Measurements from ENCODE around the gene ADAMTSL2.

The ADAMTSL2 gene

DNA sequence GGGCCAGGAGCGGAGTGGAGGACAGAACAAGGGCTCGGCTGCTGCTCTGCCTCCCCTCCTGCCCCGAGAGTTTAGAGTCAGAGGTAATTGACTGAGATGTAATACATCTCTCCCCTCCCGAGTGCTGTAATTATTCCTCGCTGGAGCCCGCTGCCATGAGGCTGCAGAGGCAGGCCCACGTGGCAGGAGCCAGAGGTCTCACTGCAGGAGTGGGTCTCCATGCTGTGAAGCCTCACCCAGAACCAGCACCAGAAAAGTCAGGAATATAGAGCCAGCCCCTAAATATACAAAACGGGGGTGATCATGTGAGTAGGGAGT, 72.2 kb downstream of the ADAMTSL2 start:
- no peak overlapping the region for H3K4me3 ChIP-seq (ENCODE audit: control insufficient read depth, low read depth, low read length)
- no peak for TF ChIP-seq CTCF (IDR thresholded peaks at IDR 0.05; ENCODE audit: control insufficient read depth, insufficient read depth, low read depth, low read length, missing control alignments)
- DNase-seq (ENCODE audit: low read depth) = no peak

GRCh38 chr9:133607381-133607780, 72.9 kb downstream of the ADAMTSL2 start:
- DNase-seq (ENCODE audit: low read depth) = no peak
- H3K4me3 ChIP-seq (ENCODE audit: control insufficient read depth, low read depth, low read length) = no peak overlapping the region
- TF ChIP-seq CTCF (IDR thresholded peaks at IDR 0.05; ENCODE audit: control insufficient read depth, insufficient read depth, low read depth, low read length, missing control alignments) = no peak

GRCh38 chr9:133607976-133608375, 73.5 kb downstream of the ADAMTSL2 start:
- no peak for TF ChIP-seq CTCF (IDR thresholded peaks at IDR 0.05; ENCODE audit: control insufficient read depth, insufficient read depth, low read depth, low read length, missing control alignments)
- H3K4me3 ChIP-seq (ENCODE audit: control insufficient read depth, low read depth, low read length) = no peak overlapping the region
- DNase-seq (ENCODE audit: low read depth) = no peak

- H3K4me3 ChIP-seq (ENCODE audit: control insufficient read depth, low read depth, low read length) = no peak overlapping the region
- no peak for DNase-seq (ENCODE audit: low read depth)
- TF ChIP-seq CTCF (IDR thresholded peaks at IDR 0.05; ENCODE audit: control insufficient read depth, insufficient read depth, low read depth, low read length, missing control alignments) = no peak
Observed at GRCh38 chr9:133608382-133608781, 73.9 kb downstream of the ADAMTSL2 start.

DNA sequence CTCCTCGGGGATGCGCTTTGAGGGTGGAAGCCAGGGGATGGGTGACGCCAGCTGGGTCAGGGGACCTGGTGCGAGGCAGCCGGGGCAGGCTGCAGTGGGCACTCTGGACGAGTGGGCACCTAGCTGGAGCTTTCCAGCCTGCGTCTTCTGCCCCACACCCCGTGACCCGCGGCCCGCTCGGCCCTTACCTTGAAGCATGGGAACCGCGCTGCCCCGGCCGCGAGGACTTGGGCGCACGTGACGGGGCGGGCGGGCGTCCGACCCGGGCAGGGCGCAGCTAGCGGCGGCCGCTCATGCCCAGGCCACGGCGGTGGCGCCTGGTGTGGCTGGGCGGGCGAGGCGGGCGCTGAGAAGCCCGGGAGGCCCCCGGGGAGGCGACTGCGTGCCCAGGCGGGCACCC, 74.4 kb downstream of the ADAMTSL2 start:
- no peak for DNase-seq (ENCODE audit: low read depth)
- TF ChIP-seq CTCF (IDR thresholded peaks at IDR 0.05; ENCODE audit: control insufficient read depth, insufficient read depth, low read depth, low read length, missing control alignments) = no peak
- H3K4me3 ChIP-seq (ENCODE audit: control insufficient read depth, low read depth, low read length) = no peak overlapping the region

DNA sequence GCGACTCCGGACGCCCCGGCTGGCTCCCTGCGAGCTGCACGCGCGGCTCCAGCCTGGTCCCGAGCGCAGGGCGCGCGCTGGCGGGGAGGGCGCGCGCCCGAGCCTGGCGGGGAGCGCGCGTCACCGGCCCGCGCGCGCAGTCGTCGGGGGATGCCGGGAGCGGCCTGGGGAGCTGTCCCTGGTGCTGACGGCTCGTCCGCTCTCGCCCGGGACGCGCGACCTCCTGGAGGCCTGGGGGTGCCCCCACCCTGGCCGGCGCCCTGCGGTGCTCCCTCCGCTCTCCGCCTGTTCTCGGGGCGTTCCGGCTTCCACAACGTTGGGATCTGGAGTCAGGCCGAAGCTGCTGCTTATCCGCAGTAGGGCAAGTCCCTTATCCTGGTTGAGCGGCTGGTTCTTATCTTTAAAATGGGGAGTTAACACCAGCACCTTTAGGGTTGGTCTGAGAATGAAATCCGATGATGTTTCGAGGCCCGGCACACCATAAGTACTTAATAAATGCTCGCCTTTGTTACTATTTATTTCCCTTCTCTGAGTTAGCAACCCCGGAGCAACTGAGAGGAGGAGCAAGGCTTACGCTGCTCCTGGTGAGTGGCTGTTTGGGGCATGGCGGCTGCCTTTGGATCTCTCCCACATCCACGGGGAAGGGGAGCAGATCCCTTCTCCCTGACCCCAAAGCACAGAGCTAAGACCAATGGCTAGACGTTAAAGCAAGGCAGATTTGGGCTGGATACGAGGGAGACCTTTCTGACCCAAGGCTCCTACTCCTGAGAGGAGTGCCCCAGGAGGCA, 75.0 kb downstream of the ADAMTSL2 start, which contains the start of gene FAM163B:
Gene FAM163B (minus strand): TSS at position 79 of the 788 bp plus-strand sequence. CDS start 29,166 bp downstream, outside the sequence.
- no peak within 1 kb of the TSS for H3K4me3 ChIP-seq (ENCODE audit: control insufficient read depth, low read depth, low read length)
- TF ChIP-seq CTCF (IDR thresholded peaks at IDR 0.05; ENCODE audit: control insufficient read depth, insufficient read depth, low read depth, low read length, missing control alignments) = no peak
- no peak for DNase-seq (ENCODE audit: low read depth)

All from AG09309 (cell line).